Measurements from ENCODE around the gene SOX6.

DNA sequence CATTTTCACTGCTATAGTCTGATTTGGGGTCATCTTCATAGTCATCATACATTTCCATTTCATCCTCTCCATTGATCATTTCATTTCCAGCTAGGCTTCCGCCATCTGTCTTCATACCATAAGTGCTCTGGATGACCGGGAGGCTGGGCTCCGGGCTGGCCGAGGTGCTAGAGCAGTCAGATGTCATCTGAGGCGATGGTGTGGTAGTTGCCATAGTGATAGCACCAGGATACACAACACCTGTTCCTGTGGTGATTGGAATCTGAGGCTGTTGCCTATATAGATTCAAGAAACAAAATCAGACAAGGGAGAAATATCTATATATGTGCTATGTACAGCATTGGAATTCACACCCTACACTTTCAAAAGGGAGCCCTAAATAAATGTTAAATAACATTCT, 383.5 kb downstream of the SOX6 start:
- TF ChIP-seq, protein P1, sequence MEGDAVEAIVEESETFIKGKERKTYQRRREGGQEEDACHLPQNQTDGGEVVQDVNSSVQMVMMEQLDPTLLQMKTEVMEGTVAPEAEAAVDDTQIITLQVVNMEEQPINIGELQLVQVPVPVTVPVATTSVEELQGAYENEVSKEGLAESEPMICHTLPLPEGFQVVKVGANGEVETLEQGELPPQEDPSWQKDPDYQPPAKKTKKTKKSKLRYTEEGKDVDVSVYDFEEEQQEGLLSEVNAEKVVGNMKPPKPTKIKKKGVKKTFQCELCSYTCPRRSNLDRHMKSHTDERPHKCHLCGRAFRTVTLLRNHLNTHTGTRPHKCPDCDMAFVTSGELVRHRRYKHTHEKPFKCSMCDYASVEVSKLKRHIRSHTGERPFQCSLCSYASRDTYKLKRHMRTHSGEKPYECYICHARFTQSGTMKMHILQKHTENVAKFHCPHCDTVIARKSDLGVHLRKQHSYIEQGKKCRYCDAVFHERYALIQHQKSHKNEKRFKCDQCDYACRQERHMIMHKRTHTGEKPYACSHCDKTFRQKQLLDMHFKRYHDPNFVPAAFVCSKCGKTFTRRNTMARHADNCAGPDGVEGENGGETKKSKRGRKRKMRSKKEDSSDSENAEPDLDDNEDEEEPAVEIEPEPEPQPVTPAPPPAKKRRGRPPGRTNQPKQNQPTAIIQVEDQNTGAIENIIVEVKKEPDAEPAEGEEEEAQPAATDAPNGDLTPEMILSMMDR (IDR thresholded peaks at IDR 0.05): no peak
- TF ChIP-seq POLR2A (IDR thresholded peaks at IDR 0.05): no peak

Measured in right lobe of liver (tissue), 4 donors.